H1 (cell line): ENCODE measurements around the gene SLC39A13. TPM values are rescaled to one million over a fixed set of nuclear protein-coding genes. Genes with fewer than 3 reads are reported as not detected.
A peak's percentile ranks its signal among the peaks of the same experiment; 100 is the strongest.

Source experiments
- CTCF ChIA-PET: fragments of 300-600 bp; sonication (Branson Sonifier 250); formaldehyde crosslinking; loops from one replicate; lab custom pipeline; 2021; ENCODE audit not compliant: partially characterized antibody; lab: Charles Lee
- POLR2A ChIA-PET: fragments of 300-600 bp; sonication (Branson Sonifier 250); formaldehyde crosslinking; loops from one replicate; lab custom pipeline; 2021; ENCODE audit warnings: inconsistent platforms; ENCODE audit not compliant: partially characterized antibody; lab: Charles Lee
- DNase-seq, 2 experiments: peaks; one replicate each; pipeline versions ENCODE4 v3.0.0 to v3.0.0-alpha.2; 2010 to 2022; ENCODE audit warnings: low spot score in 2 of 2, low read depth in 1 of 2, mixed read lengths in 1 of 2
- FAIRE-seq: peaks from 2 replicates; lab custom pipeline; 2011; peaks lifted over from hg19 to GRCh38; lab: Jason Lieb, UNC
- H2AFZ ChIP-seq: 2 replicates; pipeline ENCODE4 v1.8.1; 2012; ENCODE audit warnings: low read length, inconsistent platforms
- H2AK5ac ChIP-seq: 2 replicates; pipeline ENCODE4 v1.6.1; 2013; ENCODE audit warnings: low read depth, low read length
- H2BK120ac ChIP-seq: replicated peaks from 2 replicates; pipeline ENCODE3; 2013; ENCODE audit warnings: low read depth, low read length, inconsistent platforms
- H2BK12ac ChIP-seq: 2 replicates; pipeline ENCODE4 v1.6.1; 2013; ENCODE audit warnings: low read depth, low read length
- H2BK15ac ChIP-seq: 2 replicates; pipeline ENCODE4 v1.6.1; 2013; ENCODE audit warnings: low read length
- H2BK20ac ChIP-seq: 2 replicates; pipeline ENCODE4 v1.6.1; 2013; ENCODE audit warnings: low read length
- H2BK5ac ChIP-seq: 2 replicates; pipeline ENCODE4 v1.6.1; 2013; ENCODE audit warnings: low read depth, low read length
- H3K14ac ChIP-seq: 2 replicates; pipeline ENCODE4 v1.6.1; 2013; ENCODE audit warnings: inconsistent platforms; ENCODE audit not compliant: insufficient read length
- H3K18ac ChIP-seq: 2 replicates; pipeline ENCODE4 v1.6.1; 2013; ENCODE audit warnings: low read length; ENCODE audit errors: extremely low read depth
- H3K23ac ChIP-seq: 2 replicates; pipeline ENCODE4 v1.6.1; 2013; ENCODE audit warnings: inconsistent platforms; ENCODE audit not compliant: insufficient read length
- H3K23me2 ChIP-seq: 2 replicates; pipeline ENCODE4 v1.6.1; 2013; ENCODE audit warnings: low read depth, low read length
- H3K27ac ChIP-seq: 2 replicates; pipeline ENCODE4 v1.6.1; 2011; ENCODE audit warnings: low read depth, low read length, inconsistent platforms
- H3K27me3 ChIP-seq, 4 experiments: replicated peaks in 1 of 4; 1 replicate in 1 of 4; 2 replicates in 3 of 4; pipeline versions ENCODE4 v1.6.1 to v1.8.1; 2011 to 2013; ENCODE audit warnings: low read length in 3 of 4, mild to moderate bottlenecking in 3 of 4, inconsistent platforms in 2 of 4, mixed read lengths in 2 of 4, moderate library complexity in 1 of 4; ENCODE audit not compliant: control insufficient read depth in 3 of 4, insufficient read depth in 3 of 4; ENCODE audit errors: extremely low read depth in 1 of 4
- H3K36me3 ChIP-seq, 4 experiments: 2 replicates each; pipeline versions ENCODE4 v1.6.1 to v1.8.1; 2011 to 2013; ENCODE audit warnings: mild to moderate bottlenecking in 4 of 4, low read length in 3 of 4, moderate library complexity in 2 of 4, control low read depth in 1 of 4, inconsistent platforms in 1 of 4; ENCODE audit not compliant: insufficient read depth in 4 of 4, control insufficient read depth in 2 of 4
- H3K4ac ChIP-seq: replicated peaks from 2 replicates; pipeline ENCODE3; 2013; ENCODE audit warnings: low read length, low read depth, mixed read lengths, inconsistent platforms; ENCODE audit not compliant: insufficient read length
- H3K4me1 ChIP-seq, 4 experiments: replicated peaks in 1 of 4; 1 replicate in 1 of 4; 2 replicates in 3 of 4; pipeline versions ENCODE4 v1.6.1 to v1.8.1; 2011 to 2013; ENCODE audit warnings: low read length in 3 of 4, inconsistent platforms in 2 of 4, mixed read lengths in 1 of 4; ENCODE audit not compliant: insufficient read depth in 4 of 4, control insufficient read depth in 3 of 4
- H3K4me2 ChIP-seq, 2 experiments: 2 replicates each; pipeline versions ENCODE4 v1.6.1 to v1.8.1; 2011 to 2013; ENCODE audit warnings: low read depth in 2 of 2, low read length in 2 of 2, control low read depth in 1 of 2, inconsistent platforms in 1 of 2, mild to moderate bottlenecking in 1 of 2; ENCODE audit not compliant: insufficient read depth in 1 of 2
- H3K4me3 ChIP-seq, 4 experiments: fragments of 200-600, 300-600 bp in 1 of 4; sonication (generic), shearing (Covaris generic), sonication (Bioruptor Twin) in 1 of 4; 2 replicates each; pipeline versions ENCODE4 v1.5.1 to v1.8.1; 2011 to 2016; ENCODE audit warnings: low read length in 4 of 4, low read depth in 3 of 4, control low read depth in 2 of 4, inconsistent platforms in 2 of 4, mild to moderate bottlenecking in 2 of 4, mixed read lengths in 1 of 4, moderate library complexity in 1 of 4; ENCODE audit not compliant: insufficient read depth in 2 of 4; ENCODE audit errors: extremely low read depth in 1 of 4
- H3K56ac ChIP-seq: replicated peaks from 2 replicates; pipeline ENCODE3; 2013; ENCODE audit warnings: low read depth, mild to moderate bottlenecking, mixed read lengths, low read length, inconsistent platforms; ENCODE audit not compliant: insufficient read length
- H3K79me1 ChIP-seq: 2 replicates; pipeline ENCODE4 v1.6.1; 2013; ENCODE audit warnings: low read depth, low read length, control low read depth
- H3K79me2 ChIP-seq, 2 experiments: 2 replicates each; pipeline versions ENCODE4 v1.6.1 to v1.8.1; 2012 to 2013; ENCODE audit warnings: low read length in 2 of 2, mild to moderate bottlenecking in 2 of 2, inconsistent platforms in 1 of 2; ENCODE audit not compliant: insufficient read depth in 2 of 2, control insufficient read depth in 1 of 2
- H3K9ac ChIP-seq, 4 experiments: replicated peaks in 1 of 4; 1 replicate in 1 of 4; 2 replicates in 3 of 4; pipeline versions ENCODE4 v1.6.1 to v1.8.1; 2011 to 2013; ENCODE audit warnings: low read depth in 3 of 4, low read length in 3 of 4, control low read depth in 2 of 4, mild to moderate bottlenecking in 2 of 4, moderate library complexity in 2 of 4, inconsistent platforms in 1 of 4; ENCODE audit errors: extremely low read depth in 1 of 4
- H3K9me3 ChIP-seq, 2 experiments: 2 replicates each; pipeline versions ENCODE4 v1.6.1 to v1.8.1; 2012 to 2013; ENCODE audit warnings: mild to moderate bottlenecking in 2 of 2, moderate library complexity in 2 of 2, control low read depth in 1 of 2, inconsistent platforms in 1 of 2, low read depth in 1 of 2, low read length in 1 of 2, mixed read lengths in 1 of 2; ENCODE audit not compliant: insufficient read depth in 2 of 2
- H4K20me1 ChIP-seq, 2 experiments: replicated peaks in 1 of 2; 2 replicates each; pipeline versions ENCODE3 to v1.8.1; 2011 to 2013; ENCODE audit warnings: inconsistent platforms in 2 of 2, low read length in 2 of 2, mild to moderate bottlenecking in 1 of 2; ENCODE audit not compliant: insufficient read depth in 2 of 2, control insufficient read depth in 1 of 2
- H4K5ac ChIP-seq: 2 replicates; pipeline ENCODE4 v1.6.1; 2013; ENCODE audit warnings: low read length, low read depth, mixed read lengths, inconsistent platforms; ENCODE audit not compliant: insufficient read length
- H4K8ac ChIP-seq: 2 replicates; pipeline ENCODE4 v1.8.0; 2013; ENCODE audit warnings: mild to moderate bottlenecking, moderate library complexity, low read length, inconsistent platforms; ENCODE audit not compliant: insufficient read depth; ENCODE audit errors: extremely low read depth
- H4K91ac ChIP-seq: replicated peaks from 2 replicates; pipeline ENCODE3; 2013; ENCODE audit warnings: low read length, mixed read lengths, inconsistent platforms; ENCODE audit not compliant: insufficient read length
- ASH2L ChIP-seq: fragments of 200-600, 300-600 bp; sonication (generic); IDR thresholded peaks from one replicate; pipeline ENCODE4 v1.7.1; 2017; ENCODE audit warnings: low read length
- KDM1A ChIP-seq: fragments of 200-600, 300-600 bp; sonication (generic); IDR thresholded peaks from 2 replicates; pipeline ENCODE4 v1.7.1; 2016; ENCODE audit warnings: mild to moderate bottlenecking, low read length, borderline replicate concordance
- WGBS, 2 experiments: shearing (Covaris generic) in 1 of 2; methylation state at CpG; one replicate each; pipeline versions ENCODE4 v1.1.6 to v1.1.7; 2013 to 2015; ENCODE audit warnings: low lambda C conversion rate in 2 of 2, mixed read lengths in 2 of 2, inconsistent platforms in 1 of 2, low coverage in 1 of 2, missing lambda C conversion rate in 1 of 2; ENCODE audit not compliant: insufficient replicate concordance in 2 of 2, insufficient coverage in 1 of 2, insufficient read length in 1 of 2; ENCODE audit errors: extremely low coverage in 1 of 2, missing lambda C conversion rate in 1 of 2; 5-methylcytosine and 5-hydroxymethylcytosine counted together
- polyA plus RNA-seq, 7 experiments: library from polyadenylated mRNA; depleted of rRNA in 3 of 7; stranded (reverse) in 5 of 7; unstranded in 2 of 7; fragments of >200 nt in 5 of 7; fragments of 200-250 nt in 2 of 7; gene quantifications; 1 replicate in 5 of 7; 2 replicates in 1 of 7; 4 replicates in 1 of 7; pipeline versions ENCODE4 v1.2.1 to v1.2.3, GENCODE V29; 2011 to 2013; ENCODE audit warnings: missing spikeins in 2 of 7, mixed read lengths in 2 of 7
- total RNA-seq: library from RNA; stranded (reverse); fragmentation: NEBNext Ultra II Directional; extraction: Animal tissue kit (Norgen Biotek cat#: 25700); gene quantifications from 2 replicates; pipeline ENCODE4 v1.2.1, GENCODE V29; 2021

The SLC39A13 gene
- total and polyA plus RNA-seq, 2 of the 8 experiments (the other 6 are each of a cell fraction or from before 2014, with no cell fraction given), result 23.2 to 30.0 TPM

- Histone ChIP-seq H3K27ac (no peak overlapping the region), H4K8ac (peak overlapping the region; percentile 18; the same call in 1 of the 2 replicates), H3K23me2 (no peaks in the 10 kb centered on the region), H3K79me1 (no peaks in the 10 kb centered on the region), H3K9me3 (no peaks in the 10 kb centered on the region), H2BK12ac (no peak overlapping the region), H2BK120ac (no peak overlapping the region), H2AK5ac (no peak overlapping the region), H3K4me2 (no peak overlapping the region), H3K9ac (no peak overlapping the region), H3K4ac (no peak overlapping the region), H3K23ac (no peak overlapping the region), H2BK15ac (no peak overlapping the region), H3K27me3 (no peaks in the 10 kb centered on the region), H4K20me1 (no peaks in the 10 kb centered on the region), H3K14ac (no peak overlapping the region), H3K79me2 (no peaks in the 10 kb centered on the region), H3K56ac (no peak overlapping the region), H3K36me3 (no peaks in the 10 kb centered on the region), H2AFZ (no peak overlapping the region), H3K4me3 (no peak overlapping the region), H2BK5ac (no peak overlapping the region), H3K18ac (no peak overlapping the region), H4K5ac (no peak overlapping the region), H4K91ac (no peak overlapping the region), H2BK20ac (no peak overlapping the region), H3K4me1 (peaks cover 0 to 7% (median 0%) of the 10 kb centered on the region in 4 experiments; a peak in 2 of 7 replicates)
- FAIRE-seq, result no peak
- ChIA-PET POLR2A (interaction anchor here (1.2 to 5.4 kb wide), 3 partner anchors 10 to 16 kb away, joined by 3 to 29 read pairs (median 4); no protein-coding TSS in a partner anchor), CTCF (interaction anchor here (1.1 to 10.7 kb wide), 9 partner anchors 10 to 185 kb away, joined by 3 to 78 read pairs (median 8); partner anchors contain the start of gene SPI1)
- DNase-seq, result no peak
- WGBS, 2 experiments, result 89% methylated on average over 14 of the region's 17 CpGs; no CpG with 5 or more reads in 1 of the 2 experiments
- TF ChIP-seq KDM1A (peak; percentile 43; the same call in 1 of the 2 replicates), ASH2L (no peak)
Measured at GRCh38 chr11:47389577-47390421, 18.6 kb upstream of the SLC39A13 start.
